Measurements from ENCODE around the gene TRMT2A. TPM values are rescaled to one million over a fixed set of nuclear protein-coding genes. Genes with fewer than 3 reads are reported as not detected.

The TRMT2A gene
- polyA plus RNA-seq, 1 donor (not counting 4 experiments of a cell fraction or from before 2014, with no cell fraction given): 18.3 TPM

- H3K9me1 ChIP-seq (ENCODE audit: control insufficient read depth, extremely low read depth, insufficient read depth, low read length): no peaks in the 10 kb centered on the region
- no peak overlapping the region for H2AFZ ChIP-seq (ENCODE audit: control insufficient read depth, low read length)
- dilution Hi-C loops (cut with MboI; ENCODE audit: extremely low pct_ligation_motif_present, low sequenced_read_pairs): no loop called here
- no peak overlapping the region for H3K27ac ChIP-seq (ENCODE audit: control insufficient read depth, insufficient read depth, low read length)
- peaks cover 47% of the 10 kb centered on the region for H3K79me2 ChIP-seq (ENCODE audit: control insufficient read depth, insufficient read depth, low read length)
- no peak overlapping the region for H3K4me3 ChIP-seq (ENCODE audit: control insufficient read depth in 2 of 3, extremely low read depth in 1 of 3, insufficient read depth in 2 of 3, low read depth in 1 of 3, low read length in 3 of 3)
- H3K4me1 ChIP-seq (ENCODE audit: control insufficient read depth, extremely low read depth, insufficient read depth, low read length): peaks cover 3% of the 10 kb centered on the region
- DNase-seq (ENCODE audit: low read depth, low spot score) (no peak), FAIRE-seq (no peak)
- no peak overlapping the region for H3K4me2 ChIP-seq (ENCODE audit: control insufficient read depth, extremely low read depth, insufficient read depth, low read depth, low read length)
- peaks cover 23% of the 10 kb centered on the region for H4K20me1 ChIP-seq (ENCODE audit: control insufficient read depth, extremely low read depth, insufficient read depth, low read length)
- H3K9ac ChIP-seq (ENCODE audit: control insufficient read depth, extremely low read depth, insufficient read depth, low read length): no peak overlapping the region
- no peaks in the 10 kb centered on the region for H3K9me3 ChIP-seq (ENCODE audit: control insufficient read depth, low read depth, low read length)
- H3K27me3 ChIP-seq (ENCODE audit: control insufficient read depth, extremely low read depth, insufficient read depth, low read length): no peaks in the 10 kb centered on the region
- TF ChIP-seq CTCF (optimal IDR thresholded peaks at IDR 0.05 in 1 of 3, IDR thresholded peaks at IDR 0.05 in 1 of 3, conservative IDR thresholded peaks at IDR 0.05 in 1 of 3; ENCODE audit: extremely low read depth in 1 of 3, insufficient read depth in 2 of 3, low read length in 3 of 3): no peak
- peaks cover 9 to 25% of the 10 kb centered on the region in 2 experiments for H3K36me3 ChIP-seq (ENCODE audit: control insufficient read depth in 2 of 2, extremely low read depth in 1 of 2, insufficient read depth in 2 of 2, low read length in 2 of 2)
Observed at GRCh38 chr22:20139391-20140106, 22.5 kb upstream of the TRMT2A start.

GRCh38 chr22:20138868-20139267, 21.8 kb upstream of the TRMT2A start:
- TF ChIP-seq CTCF (optimal IDR thresholded peaks at IDR 0.05 in 1 of 3, IDR thresholded peaks at IDR 0.05 in 1 of 3, conservative IDR thresholded peaks at IDR 0.05 in 1 of 3; ENCODE audit: extremely low read depth in 1 of 3, insufficient read depth in 2 of 3, low read length in 3 of 3): no peak
- TF ChIP-seq EZH2 (IDR thresholded peaks at IDR 0.05; ENCODE audit: low read length): no peak
- dilution Hi-C loops (cut with MboI; ENCODE audit: extremely low pct_ligation_motif_present, low sequenced_read_pairs): no loop called here
- H3K9me1 ChIP-seq (ENCODE audit: control insufficient read depth, extremely low read depth, insufficient read depth, low read length): no peaks in the 10 kb centered on the region
- no peaks in the 10 kb centered on the region for H3K27me3 ChIP-seq (ENCODE audit: control insufficient read depth, extremely low read depth, insufficient read depth, low read length)
- peaks cover 9 to 23% of the 10 kb centered on the region in 2 experiments for H3K36me3 ChIP-seq (ENCODE audit: control insufficient read depth in 2 of 2, extremely low read depth in 1 of 2, insufficient read depth in 2 of 2, low read length in 2 of 2)
- no peak for DNase-seq (ENCODE audit: low read depth, low spot score)
- H3K9ac ChIP-seq (ENCODE audit: control insufficient read depth, extremely low read depth, insufficient read depth, low read length): no peak overlapping the region
- no peak overlapping the region for H2AFZ ChIP-seq (ENCODE audit: control insufficient read depth, low read length)
- H3K79me2 ChIP-seq (ENCODE audit: control insufficient read depth, insufficient read depth, low read length): peaks cover 54% of the 10 kb centered on the region
- no peak for FAIRE-seq
- peaks cover 30% of the 10 kb centered on the region for H4K20me1 ChIP-seq (ENCODE audit: control insufficient read depth, extremely low read depth, insufficient read depth, low read length)
- H3K9me3 ChIP-seq (ENCODE audit: control insufficient read depth, low read depth, low read length): no peaks in the 10 kb centered on the region
- H3K27ac ChIP-seq (ENCODE audit: control insufficient read depth, insufficient read depth, low read length): no peak overlapping the region
- H3K4me3 ChIP-seq (ENCODE audit: control insufficient read depth in 2 of 3, extremely low read depth in 1 of 3, insufficient read depth in 2 of 3, low read depth in 1 of 3, low read length in 3 of 3): no peak overlapping the region
- peaks cover 5% of the 10 kb centered on the region for H3K4me1 ChIP-seq (ENCODE audit: control insufficient read depth, extremely low read depth, insufficient read depth, low read length)
- no peak overlapping the region for H3K4me2 ChIP-seq (ENCODE audit: control insufficient read depth, extremely low read depth, insufficient read depth, low read depth, low read length)

Data from keratinocyte (primary cell).